NCI-H2081 treated with DMSO at 0.1 percent for 48 hours (cell line): Measurements from ENCODE around the gene FABP3.
A peak's percentile ranks its signal among the peaks of the same experiment; 100 is the strongest.
"Not testable (repeated sequence)": the region's sequence is repeated elsewhere in the genome, so short reads cannot be mapped to it uniquely, and the experiment has no call there.

Experiments
- DNase-seq: peaks from one replicate; lab custom pipeline; 2025; lab: John Stamatoyannopoulos, UW

Gene FABP3

DNA sequence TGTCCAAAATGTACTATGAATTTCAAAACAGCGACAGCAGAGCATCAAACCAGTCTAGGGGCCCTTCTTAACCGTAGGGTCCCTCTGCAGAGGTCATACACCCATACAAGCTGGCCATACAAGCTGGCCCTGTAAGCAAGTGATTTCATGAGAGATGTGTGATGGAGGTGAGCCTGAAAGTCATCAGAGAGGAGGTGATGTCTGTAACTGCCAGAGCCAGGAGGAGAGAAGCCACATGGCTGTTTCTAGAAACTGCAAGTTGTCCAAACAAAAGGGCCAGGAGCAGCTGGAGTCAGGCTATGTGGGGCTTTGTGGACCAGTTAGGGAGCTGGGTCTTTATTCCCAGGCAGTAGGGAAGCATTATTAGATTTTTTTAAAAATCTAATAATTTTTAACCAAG is 25.4 kb upstream of the FABP3 start:
- no peak for DNase-seq

DNA sequence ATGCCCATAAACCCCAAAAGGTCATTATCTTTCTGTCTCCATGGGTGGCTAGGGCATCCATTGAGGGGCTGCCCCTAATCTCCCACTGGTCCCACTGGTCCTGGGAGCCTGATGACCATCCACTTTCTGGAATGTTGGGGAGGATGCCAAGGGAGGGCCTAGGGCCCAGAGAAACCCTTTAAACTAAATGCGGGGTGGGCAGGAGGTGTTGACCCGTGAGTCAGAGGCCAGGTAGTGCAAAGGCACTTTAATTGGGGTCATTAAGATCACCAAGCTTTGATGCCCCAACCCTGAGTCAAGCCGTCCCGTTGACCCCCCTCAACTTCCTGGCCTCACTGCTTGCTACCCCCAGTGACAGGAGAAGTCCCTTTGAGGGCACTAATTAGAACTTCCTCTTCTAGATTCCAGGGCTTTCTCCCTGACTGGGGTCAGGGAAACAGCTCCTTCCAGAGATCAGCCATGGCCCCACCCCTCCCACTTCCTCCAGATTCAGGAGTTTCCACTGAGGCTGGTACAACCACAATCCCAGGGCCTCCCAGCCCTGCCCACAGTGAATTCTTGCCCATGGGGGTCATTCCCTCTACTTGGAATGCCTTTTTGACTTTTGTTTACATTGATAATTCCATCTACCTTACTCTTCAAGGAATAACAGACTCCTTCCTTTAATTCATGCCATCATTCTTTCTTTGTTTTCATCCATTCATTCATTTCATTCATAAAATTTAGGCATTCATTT is 24.7 kb upstream of the FABP3 start:
- DNase-seq, result no peak

DNA sequence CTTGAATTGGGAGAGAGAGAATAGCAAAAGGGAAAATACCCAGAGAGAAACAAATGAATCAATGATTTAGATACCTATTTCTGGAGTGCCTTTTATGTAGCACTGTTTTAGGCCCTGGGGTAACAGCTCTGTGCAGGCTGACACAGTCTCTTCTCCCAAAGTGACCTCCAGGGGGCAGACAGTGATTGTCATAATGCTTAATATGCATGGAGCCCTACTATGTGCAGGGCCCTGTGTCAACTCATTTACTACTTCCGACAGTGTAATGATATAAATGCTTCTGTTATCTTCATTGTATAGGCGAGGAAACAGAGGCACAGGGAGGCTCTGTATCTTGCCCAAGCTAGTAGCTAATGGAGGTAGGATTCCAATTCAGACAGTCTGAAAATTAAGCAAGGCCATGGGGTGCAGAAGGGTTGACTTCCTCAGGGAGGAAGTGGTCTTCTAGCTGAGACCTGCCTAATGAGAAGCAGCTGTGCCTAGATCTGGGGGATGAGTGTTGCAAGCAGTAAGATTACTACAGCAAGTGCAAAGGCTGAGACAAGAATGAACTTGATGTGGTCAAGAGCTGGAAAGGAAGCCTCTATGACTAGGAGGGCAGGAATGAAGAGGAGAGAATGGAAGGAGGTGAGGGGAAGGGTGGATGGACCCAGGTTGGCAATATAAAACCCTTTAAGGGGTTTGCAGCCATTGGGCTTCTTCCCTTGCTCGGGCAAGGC is 23.9 kb upstream of the FABP3 start:
- no peak for DNase-seq

DNA sequence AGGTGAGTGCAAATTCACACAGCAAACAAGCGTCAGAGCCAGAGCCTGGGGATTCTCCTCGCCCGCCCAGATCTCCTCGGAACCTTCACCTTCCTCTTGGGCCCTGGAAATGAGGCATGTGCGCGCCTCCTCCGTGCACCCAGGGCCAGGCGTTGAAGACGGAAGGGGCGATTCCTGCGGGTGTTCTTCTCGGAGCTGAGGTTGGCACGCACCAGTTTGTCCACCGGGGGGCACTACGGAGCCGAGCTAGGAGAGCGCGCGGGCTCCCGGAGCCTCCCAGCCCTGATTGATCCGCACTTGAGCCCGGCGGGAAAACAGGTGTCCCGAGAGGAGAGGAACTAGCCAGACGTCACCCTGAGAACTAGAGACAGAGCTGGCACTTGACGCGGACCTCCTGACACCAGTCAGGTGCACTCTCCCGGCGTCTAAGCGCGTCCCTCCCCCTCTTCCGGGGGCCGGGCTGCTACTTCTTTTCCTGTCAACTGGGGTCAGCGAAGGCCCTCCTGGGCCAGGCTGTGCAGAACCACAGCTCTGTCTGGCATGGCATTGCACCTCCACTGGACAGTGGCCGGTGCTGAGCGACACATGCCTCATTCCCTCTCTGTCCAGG is 21.8 kb upstream of the FABP3 start:
- DNase-seq, result peak; percentile 66

DNA sequence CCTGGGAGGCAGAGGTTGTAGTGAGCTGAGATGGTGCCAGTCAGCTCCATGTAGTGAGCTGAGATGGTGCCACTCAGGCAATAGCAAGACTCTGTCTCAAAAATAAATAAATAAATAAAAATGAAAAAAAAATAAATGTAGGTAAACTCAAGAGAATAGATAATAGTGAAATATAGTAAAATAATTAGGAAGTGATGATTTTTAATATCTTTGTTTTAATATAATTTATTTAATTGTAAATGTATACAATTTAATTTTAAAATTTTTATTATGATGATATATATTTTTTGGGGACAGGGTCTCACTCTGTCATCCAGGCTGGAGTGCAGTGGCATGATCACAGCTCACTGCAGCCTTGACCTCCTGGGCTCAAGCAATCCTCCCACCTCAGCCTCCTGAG is 20.6 kb upstream of the FABP3 start:
- no peak for DNase-seq

DNA sequence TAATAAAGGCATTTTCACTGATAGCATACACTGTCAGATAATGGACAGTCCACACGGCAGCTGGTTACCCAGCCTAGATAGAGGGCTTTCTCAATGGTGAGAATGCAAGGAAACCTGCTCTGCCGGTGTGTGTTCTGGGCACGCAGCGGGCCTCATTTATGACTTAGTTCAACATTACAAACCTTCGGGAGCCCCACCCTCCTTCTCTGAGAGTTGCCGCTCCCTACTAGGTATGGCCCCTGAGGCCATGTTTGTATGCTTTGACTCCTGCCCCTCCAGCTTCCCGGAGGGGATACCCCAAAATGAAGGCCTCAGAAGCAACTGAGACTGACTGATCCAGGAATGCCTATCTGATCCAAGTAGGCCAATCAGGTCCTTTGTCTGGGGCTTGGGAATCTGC is 17.2 kb upstream of the FABP3 start:
- no peak for DNase-seq

DNA sequence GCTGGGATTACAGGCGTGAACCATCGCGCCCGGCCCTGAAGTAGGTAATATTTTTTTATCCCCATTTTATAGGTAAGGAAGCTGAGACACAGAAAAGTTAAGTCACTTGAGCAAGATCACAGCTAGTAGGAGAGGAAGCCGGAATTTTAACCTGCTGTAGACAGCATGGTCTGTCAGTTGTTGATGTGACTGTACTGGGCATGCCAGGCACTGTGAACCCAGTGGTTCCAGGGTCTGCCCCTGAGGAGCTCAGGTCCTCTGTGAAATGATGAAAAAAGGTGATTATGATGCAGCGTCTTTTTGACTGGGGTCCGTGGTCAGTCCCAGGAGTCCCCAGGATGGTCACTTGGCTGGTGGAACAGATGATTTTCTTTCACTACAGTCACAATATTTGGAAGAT is 16.7 kb upstream of the FABP3 start:
- DNase-seq, result no peak

DNA sequence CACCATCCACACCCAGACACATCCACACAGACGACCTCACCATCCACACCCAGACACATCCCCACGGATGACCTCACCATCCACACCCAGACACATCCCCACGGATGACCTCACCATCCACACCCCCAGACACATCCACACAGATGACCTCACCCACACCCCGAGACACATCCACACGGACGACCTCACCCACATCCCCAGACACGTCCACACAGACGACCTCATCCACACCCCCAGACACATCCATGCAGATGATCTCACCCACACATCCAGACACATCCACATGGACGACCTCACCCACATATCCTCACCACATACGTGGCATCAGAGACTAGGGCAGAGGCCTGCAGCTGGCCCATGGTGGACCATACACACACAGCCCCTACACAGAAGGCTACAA is 14.7 kb upstream of the FABP3 start:
- DNase-seq, result no peak

DNA sequence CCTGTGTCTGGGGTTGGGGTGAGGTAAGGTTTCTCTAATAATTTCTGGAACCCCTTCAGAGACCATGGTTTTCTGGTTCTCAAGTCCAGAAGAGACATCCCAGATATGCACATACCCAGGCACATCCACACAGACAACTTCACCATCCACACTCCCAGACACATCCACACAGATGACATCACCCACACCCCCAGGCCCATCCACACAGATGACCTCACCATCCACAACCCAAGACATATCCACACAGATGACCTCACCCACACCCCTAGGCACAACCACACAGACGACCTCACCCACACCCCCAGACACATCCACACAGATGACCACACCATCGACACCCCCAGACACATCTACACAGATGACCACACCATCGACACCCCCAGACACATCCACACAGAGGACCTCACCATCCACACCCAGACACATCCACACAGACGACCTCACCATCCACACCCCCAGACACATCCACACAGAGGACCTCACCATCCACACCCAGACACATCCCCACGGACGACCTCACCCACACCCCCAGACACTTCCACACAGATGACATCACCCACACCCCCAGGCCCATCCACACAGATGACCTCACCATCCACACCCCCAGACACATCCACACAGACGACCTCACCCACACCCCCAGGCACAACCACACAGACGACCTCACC is 13.8 kb upstream of the FABP3 start:
- not testable (repeated sequence) for DNase-seq

DNA sequence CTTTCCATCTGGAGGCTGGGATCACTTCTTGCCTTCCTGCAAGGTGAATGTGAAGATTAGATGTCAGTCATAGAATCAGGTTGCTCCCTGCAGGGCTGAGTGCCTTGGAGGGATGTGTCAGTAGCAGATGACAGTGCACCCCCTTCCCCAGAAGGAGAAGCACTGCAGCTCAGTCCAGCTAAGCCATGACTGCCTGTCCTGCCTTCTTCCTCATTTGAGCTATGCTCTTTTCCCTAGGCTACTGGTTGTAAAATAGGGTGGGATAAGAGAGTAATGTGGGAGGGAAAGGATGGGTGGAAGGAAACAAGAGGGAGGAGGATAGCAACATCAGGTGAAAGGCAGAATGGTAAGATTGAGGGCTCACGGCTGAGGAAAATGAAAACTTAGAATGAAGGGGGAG is 11.1 kb upstream of the FABP3 start:
- DNase-seq, result no peak

DNA sequence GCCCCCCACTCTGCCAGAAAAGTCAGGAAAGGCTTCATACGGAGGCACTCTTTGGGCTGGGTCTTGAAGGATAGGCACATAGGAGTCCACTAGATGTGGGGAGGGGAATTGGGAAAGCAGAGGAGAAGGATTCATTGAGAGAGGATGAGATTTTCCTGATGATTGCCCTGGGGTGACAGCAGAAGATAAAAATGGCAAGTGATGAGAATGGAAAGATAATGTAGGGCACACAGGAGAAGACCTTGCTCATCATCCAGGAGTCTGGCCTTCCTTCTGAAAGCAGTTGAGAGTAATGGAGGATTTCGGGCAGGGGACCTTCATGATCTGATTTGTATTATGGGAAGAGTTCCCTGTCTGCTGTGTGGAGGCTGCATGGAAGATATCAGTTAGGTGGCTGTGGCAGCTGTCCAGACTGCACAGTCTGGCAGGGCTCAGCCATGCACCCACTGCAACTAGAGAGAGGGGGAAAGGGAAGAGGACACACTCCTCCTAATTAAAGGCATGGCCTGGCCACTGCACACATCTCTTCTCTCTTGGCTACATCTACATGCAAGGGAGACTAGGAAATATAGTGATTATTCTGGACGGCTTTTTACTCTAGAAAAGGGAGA is 9.6 kb upstream of the FABP3 start:
- no peak for DNase-seq

DNA sequence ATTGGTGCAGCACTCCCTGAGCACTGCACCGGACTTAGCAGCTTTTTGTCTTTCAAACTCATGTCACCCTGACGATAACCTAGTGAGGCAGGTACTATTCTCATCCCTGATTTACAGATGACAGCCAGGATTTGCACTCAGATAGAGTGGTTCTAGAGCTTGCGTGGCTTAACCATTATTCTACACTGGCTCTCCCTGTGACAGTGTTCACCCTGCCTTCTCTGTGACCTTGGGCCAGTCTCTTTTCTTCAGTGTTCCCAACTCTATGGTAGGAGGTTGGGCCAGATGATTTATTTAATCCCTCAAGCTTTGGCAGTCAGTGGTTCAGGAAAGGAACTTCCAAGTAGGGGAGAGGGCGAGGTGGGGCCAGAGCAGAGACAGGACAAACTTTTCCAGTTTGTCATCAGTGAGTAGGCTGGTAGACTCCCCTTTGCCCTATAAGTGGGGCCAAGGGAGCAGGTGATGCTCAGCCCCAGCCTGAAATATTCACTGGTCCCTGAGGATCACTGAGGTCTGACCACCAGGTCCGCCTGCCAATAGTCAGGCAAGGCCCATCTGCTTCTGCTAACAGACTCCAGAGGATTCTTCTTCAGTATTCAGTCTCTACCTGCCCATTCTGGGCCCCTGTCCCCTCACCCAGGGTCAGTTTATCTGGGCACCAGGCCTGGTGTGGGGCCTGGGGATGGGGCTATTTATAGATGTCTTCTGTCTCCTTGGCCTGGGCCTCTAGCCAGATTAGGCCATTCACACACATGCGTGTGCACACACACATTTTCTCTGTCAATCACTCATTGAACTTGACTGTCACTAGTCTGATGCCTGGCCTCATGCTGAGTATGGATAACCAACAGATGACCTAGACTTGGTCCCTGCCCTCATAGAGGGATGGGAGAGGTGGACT is 8.8 kb upstream of the FABP3 start:
- DNase-seq, result no peak

DNA sequence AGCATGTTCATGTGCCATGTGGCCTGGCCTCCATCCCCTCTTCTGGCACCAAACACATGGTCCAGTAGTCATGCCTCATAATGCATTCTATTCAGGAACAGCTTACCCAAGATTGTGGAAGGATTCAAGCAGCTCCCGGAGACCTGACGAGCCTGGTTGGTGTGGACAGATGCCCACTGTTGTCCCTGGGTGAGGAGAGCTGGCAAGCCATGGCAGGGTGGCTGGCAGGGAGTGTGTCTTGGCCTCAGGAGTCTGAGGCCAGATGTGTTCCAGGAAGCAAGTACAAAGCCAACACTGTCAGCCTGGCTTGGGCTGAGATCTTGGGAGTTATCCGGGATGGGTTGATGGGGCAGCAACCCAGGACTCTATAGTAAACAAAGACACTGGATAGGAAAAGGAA is 7.3 kb upstream of the FABP3 start:
- DNase-seq, result no peak

DNA sequence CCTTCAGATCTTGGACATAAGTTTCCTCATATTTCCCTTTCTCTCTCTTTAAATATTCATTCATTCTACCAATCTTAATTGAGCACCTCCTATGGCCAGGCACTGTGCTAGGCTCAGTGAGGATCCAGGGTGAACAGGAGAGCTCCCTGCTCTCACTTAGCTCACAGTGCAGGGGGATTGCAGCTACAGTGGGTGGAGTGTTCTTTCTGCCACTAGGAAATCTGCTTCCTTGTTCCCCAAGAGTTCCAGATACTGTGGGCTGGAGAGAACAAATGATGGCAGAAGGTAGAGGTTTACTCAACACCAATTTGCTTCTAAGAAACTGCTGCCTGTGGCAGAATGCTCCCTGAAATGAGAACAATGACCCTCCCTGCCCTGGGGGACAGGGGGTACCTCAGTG is 5.1 kb upstream of the FABP3 start:
- DNase-seq, result no peak

DNA sequence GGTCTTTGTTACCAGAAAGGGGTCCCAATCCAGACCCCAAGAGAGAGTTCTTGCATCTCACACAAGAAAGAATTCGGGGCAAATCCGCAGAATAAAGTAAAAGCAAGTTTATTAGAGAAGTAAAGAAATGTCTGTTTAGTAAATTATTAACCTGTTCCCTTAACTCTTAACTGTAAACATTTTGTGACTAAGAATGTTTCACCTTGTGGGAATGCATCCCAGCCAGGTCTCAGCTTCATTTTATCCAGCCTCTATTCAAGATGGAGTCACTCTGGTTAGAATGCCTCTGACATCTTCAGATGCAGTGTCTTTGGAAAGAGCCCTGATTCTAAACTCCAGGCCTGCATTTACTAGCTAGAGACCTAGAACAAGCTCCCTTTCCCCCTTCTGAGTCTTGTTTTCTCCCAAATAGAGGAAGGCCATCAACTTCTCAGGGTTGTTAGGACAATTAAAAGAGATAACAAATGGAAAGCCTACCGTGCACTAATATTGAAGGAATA is 4.5 kb upstream of the FABP3 start:
- no peak for DNase-seq

DNA sequence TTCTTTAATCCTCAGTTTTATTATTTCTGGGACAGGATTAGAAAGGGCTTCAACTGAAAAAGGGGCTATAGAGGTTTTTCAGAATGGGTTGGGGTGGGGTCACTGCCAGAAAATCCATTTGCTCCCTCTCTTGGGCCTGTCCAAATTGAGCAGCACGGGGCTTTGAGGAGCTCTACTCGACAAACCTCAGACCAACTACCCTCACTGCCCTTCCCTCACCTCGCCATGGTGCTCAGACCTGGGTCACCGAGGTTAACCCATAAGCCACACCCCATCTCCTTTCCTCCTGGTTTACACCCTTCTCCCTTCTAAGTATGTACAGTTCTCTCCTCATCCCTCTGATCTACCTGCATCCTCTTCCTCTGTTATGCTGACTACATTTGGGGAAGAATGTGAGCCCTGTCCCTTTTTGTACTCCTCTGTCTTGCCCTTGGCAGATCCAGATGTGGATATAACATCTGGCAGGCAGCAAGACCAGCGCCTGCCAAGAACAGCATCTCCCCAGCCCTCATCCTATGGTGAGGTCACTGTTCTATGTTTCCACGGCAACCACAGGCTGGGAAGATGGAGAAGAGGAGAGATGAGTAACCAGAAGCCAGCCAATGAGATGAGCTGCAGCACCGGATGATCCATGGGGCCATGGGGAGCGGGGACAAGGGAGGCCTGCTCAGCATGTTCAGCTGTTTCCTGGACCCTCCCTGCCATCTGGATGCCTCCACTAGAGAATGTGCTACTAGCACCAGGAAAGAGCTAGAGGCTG is 3.7 kb upstream of the FABP3 start:
- DNase-seq, result no peak

DNA sequence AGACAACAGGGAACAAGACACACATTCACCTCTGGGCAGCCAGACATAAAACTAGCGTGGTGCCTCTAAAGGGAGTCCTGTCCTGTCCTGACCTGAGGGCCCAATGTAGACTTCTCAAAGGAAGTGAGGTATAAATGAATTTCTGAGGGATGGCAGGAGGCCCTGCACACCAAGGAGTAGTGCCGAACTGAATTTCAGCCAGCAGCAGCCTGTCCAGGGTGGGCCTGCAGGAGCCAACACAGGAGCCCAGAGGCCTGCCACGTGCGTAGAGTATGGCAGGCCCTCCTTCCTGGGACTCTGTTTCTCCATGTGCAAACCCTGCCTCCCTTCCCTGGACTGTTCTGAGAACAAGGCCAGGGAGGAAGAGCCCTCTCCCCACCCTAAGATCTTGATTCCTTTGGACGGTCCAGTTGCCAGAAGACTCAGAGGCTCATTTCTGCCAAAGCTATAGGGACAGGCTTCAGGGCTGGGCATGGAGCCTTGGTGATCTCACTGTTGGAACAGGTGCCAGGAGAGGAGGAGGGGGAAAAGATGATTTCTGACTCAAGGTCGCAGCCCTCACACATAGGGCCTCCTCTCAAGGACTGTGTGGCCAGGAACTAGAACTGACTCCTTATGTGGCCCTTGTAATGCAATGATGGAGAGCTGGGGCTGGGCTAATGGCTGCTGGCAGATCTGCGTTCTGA is 1.8 kb upstream of the FABP3 start:
- DNase-seq, result no peak

DNA sequence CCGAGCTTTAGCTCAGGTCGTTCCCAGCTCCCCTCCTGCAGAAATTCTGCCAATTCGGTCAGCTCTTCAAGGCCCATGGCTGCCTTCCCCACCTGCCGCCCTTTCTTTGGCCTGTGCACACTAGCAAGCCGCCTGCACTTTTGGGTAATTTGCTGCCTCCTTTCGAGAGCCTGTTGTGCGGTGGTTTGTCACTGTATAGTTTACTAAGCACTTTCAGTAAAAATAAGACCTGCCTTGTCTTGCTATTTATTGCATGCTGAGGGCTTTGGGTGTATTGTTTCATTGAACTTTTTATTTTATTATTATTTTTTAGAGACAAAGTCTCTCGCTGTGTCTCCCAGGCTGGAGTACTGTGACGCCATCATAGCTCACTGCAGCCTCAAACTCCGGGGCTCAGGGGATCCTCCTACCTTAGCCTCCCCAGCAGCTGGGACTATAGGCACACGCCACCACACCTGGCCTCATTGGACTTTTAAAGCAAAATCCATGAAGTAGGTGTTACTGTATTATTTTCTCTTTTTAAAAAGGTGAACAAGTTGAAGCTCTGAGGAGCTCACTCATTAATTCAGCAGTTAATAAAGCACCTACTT is 1.1 kb upstream of the FABP3 start:
- DNase-seq, result no peak

DNA sequence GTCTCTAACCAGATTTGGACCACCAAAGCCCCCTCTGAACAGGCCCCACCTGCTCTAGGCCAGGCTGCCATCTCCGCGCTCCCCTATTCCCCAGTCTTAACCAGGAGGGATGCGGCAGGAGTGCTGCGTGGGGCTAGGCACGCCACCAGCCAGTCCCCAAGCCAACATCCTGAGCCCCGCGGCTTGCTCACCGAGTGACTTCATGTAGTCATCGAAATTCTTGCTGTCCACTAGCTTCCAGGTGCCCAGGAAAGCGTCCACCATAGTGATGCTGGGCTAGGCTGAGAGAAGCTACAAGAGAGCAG is 173 bp downstream of the FABP3 start:
- DNase-seq, result no peak

DNA sequence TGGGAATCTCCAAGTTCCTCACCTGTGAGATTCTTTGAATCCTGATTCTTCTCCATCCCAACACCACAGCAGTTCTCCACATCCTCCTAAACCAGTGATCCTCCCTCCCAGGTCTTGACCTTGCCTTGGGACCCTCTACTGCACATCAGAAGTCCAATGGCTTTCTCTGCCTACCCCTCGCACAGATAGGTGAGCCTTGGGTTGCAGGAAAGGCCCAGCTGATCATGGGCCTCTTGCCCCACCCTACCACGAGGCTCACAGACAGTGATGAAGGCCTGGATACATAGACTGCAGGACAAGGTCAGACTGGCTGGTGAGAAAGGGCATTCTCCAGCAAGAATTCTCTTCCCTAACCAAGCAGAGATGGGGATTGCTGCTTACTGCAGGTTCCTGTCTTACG is 825 bp downstream of the FABP3 start:
- no peak for DNase-seq
